Measurements from ENCODE around the gene BNIP5.
A peak's percentile ranks its signal among the peaks of the same experiment; 100 is the strongest.
"Not testable (repeated sequence)": the region's sequence is repeated elsewhere in the genome, so short reads cannot be mapped to it uniquely, and the experiment has no call there.

The BNIP5 gene

DNA sequence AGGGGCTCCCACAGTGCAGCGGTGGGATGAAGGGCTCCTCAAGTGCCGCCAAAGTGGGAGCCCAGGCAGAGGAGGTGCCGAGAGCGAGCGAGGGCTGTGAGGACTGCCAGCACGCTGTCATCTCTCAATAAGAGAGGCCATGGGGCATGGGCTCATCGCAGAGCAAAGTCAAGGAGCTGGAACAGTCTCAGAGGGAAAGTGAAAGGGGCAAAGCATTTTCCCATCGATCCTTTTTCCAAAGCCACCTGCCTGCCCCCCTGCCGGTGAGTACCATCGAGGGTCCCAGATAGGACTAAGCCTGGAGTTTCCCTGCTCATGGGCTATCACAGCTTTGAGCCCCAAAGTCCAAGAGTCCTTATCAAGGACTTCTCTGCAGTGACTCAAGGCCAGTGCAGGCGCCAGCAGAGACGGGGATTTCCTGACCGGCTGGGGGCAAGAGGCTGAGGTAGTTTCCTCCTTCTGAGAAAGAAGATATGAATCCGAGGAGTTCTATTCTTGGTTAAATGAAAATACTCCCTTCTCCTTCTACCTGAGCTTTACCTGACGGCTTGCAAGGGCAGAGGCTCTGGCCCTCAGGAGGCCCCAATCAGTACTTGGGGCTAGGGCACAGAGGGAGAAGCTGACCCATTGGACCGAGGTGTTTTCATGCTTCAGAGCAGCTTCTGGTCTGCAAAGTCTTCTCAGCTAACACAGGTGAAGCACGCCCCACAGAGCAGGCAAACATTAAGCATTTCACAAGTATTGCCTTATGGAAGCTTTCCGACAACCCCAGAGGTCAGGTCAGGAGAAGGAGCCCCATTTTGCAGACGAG lies 28.2 kb upstream of the BNIP5 start:
- DNase-seq, result no peak

DNA sequence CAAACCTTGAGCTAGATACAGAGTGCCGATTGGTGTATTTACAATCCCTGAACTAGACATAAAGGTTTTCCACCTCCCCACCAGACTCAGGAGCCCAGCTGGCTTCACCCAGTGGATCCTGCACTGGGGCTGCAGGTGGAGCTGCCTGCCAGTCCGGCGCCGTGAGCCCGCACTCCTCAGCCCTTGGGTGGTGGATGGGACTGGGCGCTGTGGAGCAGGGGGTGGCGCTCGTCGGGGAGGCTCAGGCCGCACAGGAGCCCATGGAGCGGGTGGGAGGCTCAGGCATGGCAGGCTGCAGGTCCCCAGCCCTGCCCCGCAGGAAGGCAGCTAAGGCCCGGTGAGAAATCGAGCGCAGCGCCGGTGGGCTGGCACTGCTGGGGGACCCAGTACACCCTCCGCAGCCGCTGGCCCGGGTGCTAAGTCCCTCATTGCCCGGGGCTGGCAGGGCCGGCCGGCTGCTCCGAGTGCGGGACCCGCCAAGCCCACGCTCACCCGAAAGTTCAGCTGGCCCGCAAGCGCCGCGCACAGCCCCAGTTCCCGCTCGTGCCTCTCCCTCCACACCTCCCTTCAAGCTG lies 27.5 kb upstream of the BNIP5 start:
- not testable (repeated sequence) for DNase-seq

DNA sequence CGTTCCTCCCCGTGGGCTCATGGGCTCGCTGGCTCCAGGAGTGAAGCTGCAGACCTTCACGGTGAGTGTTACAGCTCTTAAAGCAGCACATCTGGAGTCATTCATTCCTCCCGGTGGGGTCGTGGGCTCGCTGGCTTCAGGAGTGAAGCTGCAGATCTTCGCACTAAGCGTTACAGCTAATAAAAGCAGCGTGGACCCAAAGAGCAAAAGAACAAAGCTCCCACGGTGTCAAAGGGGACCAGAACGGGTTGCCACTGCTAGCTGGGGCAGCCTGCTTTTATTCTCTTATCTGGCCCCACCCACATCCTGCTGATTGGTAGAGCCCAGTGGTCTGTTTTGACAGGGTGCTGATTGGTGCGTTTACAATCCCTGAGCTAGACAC lies 26.7 kb upstream of the BNIP5 start:
- not testable (repeated sequence) for DNase-seq

DNA sequence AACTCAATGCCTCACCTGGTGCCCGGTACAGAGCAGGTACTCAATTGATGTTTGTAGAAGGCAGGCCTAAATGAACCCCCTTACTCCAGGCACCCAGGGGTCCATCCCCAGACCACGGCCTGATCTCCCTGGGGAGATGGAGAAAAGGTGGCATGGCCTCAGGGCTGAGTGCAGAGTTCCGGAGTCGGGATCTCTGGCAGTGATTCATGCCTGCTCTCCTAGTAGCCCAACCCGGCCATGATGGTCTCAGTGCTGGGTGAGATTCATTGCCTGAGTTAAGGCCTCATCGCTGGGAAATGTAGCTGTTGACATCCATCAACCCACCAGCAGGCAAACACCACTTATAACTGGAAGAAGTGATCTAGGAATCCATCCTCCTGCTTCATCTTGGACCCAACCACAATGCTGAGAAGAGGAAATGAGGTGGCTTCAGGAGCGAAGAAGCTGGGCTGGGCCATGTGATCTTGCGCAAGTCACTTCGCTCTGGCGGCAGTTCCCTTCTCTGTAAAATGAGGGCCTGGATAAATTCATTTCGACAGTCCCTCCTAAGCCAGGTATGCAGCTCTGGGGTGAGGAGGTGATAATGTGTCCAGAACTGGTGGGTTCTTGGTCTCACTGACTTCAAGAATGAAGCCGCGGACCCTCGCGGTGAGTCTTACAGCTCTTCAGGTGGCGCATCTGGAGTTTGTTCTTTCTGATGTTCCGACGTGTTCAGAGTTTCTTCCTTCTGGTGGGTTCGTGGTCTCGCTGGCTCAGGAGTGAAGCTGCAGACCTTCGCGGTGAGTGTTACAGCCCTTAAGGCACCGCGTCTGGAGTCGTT lies 26.1 kb upstream of the BNIP5 start:
- DNase-seq, result no peak

DNA sequence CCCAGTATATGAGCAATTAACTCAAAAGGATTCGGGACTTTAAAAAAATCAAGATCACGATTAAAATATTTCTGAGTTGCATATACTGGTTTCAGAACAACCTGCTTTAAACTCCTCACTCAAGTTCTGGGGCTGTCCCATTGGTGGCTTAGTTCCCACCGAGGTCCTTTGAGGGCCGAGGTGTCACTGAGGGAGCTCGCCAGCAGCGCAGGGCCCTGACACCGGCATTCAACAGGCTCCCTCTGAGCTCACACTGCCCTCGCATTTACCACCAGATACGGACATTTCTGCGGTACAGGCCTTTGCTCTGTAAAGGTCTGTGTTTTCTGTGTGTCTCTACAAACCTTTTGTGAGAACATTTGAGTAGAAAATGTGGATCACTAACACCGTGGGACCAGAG lies 24.4 kb upstream of the BNIP5 start:
- DNase-seq, result no peak

DNA sequence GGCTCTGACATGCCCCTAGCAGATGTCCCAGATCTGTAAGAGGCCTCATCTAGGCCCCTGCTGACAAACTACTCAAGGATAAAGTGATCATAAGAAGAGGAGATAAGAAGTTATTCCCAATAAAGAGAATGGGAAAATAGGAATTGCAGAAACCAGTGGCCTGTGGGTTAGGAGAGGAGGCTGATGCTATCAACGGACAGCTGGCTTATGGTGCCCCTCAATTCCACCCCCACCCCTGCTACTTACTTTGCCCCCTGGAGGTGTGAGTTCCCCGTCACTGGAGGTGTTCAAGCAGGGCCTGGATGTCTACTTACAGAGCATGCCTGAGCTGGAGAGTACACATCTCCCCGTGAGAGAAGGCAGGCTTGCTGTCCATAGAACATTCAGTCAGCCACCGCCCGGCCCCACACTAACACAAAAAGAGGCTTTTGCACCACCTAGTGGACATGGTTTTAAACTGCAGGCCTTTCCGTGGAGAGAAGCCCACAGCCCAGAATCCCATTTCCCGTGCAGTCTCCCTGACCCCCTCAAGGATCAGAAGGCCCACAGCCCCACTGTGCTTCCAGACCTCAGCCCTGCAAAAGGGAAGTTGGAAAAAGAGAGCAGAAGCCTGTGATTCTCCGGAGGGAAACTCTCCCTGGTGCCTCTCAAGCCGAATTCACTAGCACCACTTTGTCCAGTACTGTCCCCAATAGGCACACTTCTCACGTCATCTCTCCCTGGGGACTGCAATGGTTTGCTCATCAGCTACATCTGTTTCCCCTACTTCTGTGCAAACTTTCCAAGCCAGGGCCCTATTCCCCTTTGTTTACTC lies 23.8 kb upstream of the BNIP5 start:
- DNase-seq, result peak; percentile 76 to 92 (median 91)

DNA sequence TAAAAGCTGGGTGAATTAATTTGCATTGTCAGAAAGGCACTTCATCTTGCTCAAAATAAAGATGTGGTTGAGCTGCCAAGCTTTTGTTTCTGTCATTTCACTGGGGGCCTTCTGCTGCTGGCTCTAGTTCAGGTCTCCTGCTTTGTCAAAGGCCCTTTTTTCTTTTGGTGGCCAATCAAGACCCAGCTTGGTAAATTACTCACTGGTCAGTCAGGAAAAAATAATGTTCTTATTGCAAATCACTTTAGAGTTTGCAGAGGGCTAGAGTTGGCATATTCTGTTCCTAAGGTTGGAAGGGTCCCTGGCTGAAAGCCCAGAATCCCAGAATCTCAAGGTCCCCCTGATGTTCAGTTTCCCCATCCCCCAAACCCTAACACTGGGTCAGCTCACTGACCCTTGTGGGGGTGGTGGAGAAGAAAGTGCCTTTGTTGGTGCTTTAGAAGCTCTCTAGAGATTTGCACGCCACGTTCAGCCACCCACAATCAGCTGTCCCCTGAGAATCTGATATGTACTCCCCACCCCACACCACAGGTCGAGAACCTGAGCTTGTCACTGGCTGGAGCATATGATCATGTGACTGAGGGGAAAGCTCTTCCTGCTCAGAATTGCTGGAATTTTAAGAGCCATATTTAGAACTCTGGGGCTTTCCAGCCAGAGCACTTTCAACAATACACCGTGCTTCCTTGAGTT lies 21.7 kb upstream of the BNIP5 start:
- DNase-seq, result no peak

DNA sequence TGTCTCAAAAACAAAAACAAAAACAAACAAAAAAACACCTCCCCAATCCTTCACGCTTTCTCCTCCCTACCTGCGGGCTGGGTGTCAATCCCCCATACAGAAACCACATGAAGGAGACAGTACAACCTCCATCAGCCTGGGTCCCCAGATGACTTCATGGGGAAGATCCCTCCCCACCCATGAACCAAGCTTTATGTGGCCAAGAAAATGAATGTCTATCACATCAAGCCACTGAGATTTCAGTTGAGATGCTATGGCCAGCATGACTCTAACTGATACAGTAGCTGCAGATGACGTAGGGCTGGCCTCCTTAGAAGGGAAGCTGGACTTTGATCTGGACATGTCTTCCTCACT lies 21.2 kb upstream of the BNIP5 start:
- no peak for DNase-seq

DNA sequence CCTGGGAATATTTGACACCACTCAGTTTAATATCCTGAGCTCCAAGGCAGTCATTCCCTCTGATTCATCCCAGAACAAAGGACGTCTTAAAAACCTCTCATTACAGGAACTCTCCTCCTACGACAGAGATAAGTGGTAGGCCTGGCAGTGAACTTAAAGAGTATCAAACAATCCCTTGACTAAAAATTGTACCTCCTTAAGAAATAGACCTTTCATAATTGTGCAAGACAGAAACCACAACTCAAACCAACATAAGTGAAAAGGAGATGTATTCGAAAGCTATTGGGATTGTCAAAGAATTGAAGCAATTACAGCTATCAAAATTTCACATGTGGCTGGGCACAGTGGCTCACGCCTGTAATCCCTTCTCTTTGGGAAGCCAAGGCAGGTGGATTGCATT lies 19.1 kb upstream of the BNIP5 start:
- no peak for DNase-seq

DNA sequence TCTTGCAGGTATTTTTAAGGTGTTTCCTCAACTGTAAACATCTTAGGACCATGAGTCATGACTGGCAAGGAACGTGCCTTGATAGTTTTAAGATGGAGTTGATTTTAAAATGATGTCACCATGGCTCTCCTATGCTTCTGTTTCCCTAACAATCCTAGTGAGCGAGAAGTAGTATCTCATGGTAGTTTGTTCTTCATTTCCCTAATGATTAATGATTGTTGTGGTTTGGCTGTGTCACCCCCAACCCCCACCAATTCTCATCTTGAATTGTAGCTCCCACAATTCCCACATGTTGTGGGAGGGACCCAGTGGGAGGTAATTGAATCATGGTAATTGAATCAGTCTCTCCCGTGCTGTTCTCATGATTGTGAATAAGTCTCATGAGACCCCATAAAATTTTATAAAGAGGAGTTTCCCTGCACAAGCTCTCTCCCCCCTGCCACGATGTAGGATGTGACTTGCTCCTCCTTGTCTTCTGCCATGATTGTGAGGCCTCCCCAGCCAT lies 16.8 kb upstream of the BNIP5 start:
- DNase-seq, result no peak

DNA sequence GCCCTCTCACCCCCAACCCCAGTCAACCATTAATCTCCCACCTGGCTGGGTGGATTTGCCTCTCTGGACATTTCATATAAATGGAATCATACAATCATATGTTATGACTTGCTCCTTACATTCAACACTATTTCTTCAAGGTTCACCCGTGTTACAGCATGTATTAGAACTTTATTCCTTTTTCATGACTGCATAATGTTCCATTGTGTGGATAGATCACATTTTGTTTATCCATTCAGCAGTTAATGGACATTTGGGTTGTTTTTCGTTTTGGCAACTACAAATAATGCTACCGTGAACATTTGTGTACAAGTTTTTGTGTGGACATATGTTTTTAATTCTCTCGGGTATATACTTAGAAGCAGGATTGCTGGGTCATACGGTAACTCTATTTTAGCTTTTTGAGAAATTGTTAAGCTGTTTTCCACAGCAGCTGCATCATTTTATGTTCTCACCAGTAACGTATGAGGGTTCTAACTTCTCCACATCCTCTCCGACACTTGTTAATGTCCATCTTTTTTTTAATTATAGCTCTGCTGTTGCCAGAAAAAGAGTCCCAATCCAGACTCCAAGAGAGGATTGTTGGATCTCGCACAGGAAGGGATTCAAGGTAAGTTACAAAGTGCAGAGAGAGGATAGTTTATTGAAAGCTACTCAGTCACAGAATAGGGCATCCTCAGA lies 15.9 kb upstream of the BNIP5 start:
- DNase-seq, result no peak

DNA sequence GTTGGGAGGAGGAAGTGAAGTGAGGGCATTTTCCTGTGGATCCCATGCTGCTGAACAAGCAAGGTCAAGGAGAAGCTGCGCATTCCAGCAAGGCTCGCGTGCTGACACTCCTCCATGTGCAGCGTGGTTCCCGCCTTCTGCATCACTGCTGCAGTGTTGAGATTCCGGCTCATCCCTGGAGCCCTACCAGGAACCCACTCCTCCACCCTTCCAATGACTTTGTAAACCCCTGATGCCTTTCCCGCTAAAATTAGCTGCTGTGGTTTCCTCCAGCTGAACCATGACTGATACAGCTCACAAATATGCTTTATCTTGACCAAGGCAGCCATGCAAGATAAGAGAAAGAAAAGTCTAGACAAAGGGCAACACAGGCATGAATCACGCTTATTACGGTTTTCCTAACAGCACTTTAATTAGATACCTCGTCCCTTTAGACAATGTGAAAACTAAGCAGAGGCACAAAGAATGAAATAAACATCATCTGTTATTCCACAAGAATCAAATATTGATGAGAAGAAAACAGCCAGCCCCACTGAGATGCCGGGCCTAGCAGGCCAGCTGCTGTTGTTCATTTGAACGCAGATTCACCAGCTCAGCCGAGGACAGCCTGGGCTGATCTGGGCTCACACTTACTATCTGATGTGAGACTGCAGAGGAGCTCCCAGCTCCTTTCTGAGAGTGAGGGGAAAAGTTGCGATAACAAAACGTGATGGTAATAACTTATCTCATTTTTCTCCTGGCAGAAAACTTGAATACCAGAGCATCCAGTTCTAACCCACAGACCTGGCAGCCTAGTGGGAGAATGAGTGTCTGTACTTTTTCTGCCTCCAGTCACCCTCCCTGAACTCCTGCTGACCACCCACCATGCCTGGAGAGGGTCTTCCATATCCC lies 14.2 kb upstream of the BNIP5 start:
- DNase-seq, result peak in 1 of 3 experiments; percentile 15

DNA sequence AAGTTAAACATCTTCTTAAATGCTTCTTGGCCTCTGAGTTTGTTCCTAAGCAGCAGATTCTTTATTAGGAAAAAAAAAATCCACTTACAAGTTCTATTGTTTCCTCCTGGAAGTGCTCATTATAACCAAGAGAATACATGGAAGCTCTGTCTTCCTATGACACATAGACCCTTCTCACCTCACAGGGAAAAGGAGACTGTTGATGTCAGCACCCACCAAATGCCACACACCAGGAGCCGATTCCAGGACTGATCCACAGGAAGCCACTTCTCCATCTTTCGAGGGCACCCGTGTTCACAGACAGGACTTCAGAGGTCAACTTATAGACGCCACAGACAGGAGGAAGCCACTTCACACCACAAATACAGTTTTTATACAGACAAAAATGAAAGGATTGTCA lies 13.4 kb upstream of the BNIP5 start:
- peak in 1 of 3 experiments; percentile 20 for DNase-seq

DNA sequence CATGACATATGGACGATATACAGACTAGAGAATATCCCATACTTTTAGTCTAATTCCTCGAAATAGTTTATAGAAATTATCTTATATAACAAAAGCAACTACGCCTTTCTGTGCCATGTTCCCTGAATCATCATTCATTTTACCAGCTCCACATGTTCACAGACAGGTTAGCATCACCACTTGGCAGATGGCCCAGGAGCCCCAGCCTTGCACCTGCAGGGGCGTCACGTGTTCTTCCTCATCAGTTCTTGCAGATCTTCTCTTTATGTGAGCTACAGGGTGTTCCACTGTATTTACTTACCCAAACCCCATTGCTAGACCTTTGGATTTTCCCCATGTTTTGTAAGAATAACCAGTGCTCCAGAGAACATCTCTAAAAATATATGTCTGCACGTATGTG lies 12.6 kb upstream of the BNIP5 start:
- peak; percentile 79 to 92 (median 91) for DNase-seq

DNA sequence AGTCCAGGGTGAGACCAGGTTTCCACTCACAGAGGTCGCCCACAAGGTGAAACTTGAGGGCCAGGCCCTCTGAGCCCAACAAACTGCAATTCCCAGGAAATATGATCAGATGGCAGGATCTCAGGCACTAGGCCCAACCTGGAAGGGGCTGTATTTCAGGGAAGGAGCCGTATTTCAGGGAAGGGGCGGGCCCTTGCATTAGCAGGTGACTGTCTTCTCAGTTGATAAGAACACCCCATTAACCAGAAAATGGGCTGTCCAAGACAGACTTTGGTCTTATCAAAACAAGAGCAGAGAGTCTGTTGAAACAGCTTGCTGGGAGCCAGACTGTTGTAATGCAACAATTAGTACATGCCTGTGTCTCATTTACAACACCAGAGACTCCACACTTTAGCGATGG lies 10.9 kb upstream of the BNIP5 start:
- DNase-seq, result no peak

DNA sequence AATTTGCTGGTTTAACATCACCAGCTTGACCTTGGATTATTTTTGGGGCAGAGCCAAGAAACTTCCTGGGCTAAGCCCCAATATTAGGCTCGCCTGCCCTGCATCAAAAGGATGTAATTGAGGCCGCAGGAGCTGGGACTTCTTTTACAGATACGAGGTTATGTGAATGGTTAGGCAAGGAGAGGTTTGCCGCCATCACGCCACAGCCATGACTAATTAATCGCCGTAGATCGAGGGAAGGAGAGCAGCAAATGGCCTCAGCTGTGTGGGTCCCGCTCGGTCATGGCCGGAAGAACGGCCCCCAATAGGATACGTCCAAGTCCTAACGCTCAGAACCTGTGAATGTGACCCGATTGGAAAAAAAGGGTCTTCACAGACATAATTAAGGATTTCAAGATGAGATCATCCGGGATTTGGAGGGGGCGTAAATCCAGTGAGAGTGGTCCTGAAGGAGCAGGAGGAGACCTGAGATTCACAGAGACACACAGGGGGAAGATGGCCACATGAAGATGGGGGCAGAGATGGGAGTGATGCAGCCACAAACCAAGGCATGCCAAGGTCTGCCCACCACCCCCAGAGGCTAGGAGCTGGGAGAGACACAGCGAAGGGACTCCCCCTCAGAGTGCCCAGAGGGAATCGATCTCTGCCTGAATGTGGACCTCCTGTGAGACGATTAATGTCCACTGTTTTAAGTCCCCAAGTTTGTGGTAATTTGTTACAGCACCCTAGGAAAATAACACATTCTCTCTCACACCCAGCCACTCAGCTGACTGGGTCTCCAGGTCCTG lies 10.0 kb upstream of the BNIP5 start:
- DNase-seq, result no peak

DNA sequence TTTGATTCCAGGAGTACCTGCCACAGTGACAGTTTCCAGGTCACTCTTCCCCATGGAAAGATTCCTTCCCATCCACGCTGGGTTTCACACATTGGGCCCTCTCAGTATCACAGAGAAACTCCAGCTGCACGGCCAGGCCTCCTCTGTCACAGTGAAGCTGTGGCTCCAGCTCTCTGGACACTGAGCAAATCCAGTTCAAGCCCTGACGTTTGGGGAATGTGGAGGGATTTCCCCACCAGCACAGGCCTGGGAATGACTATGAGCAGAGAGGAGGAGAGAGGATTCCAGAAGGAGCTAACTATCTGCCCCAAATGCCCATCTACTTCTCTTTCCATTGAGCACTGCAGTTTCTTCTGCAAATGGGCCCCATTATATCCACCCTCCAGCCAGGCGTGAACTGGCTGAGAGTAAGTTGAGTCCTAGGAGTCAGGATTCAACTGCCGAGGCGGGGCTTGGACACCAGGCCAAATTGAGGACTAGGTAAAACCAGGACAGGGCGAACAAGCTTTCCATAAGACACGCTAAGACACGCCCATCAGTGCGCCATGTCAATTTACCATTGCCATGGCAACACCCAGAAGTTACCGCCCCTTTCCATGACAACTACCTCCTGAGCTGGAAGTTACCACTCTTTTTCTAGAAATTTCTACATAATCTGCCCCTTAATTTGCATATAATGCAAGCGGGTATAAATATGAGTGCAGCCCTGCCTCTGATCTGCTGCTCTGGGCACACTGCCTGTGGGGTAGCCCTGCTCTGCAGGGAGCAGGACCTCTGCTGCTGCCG lies 9.2 kb upstream of the BNIP5 start:
- DNase-seq, result peak in 1 of 3 experiments; percentile 5

DNA sequence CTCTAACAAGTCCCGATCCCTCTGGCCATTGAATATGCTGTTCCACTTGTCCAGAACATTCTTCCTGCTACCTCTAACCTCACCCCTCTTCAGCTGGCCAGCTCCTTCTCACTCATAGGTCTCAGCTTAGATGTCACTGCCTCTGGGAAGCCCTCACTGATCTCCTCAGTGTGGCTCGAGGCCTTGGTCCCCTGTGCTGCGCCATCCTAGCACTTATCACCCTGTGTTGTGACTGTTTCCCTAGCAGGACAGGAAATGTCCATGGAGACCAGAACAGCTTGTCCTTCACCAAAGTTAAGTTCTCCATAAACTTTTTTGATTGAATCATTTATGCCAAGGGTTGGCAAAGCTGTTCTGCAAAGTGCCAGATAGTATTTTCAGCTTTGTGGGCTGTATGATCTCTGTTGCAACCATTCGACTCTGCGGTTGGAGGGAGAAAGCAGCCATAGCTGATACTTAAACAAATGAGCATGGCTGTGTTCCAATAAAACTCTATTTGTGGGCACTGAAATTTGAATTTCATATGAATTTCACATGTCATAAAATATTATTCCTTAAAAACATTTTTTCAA lies 6.5 kb upstream of the BNIP5 start:
- no peak for DNase-seq

All from NCI-H1417 (cell line).